CD1c-positive myeloid dendritic cell (primary cell): ENCODE data around the gene BASP1.
"Not testable (repeated sequence)": the region's sequence is repeated elsewhere in the genome, so short reads cannot be mapped to it uniquely, and the experiment has no call there.

Source experiments
- DNase-seq: peaks from one replicate; pipeline ENCODE4 v3.0.0-alpha.2; 2016; ENCODE audit errors: extremely low spot score

The BASP1 gene

GRCh38 chr5:17288570-17288969, 71.1 kb downstream of the BASP1 start:
- DNase-seq: no peak

DNA sequence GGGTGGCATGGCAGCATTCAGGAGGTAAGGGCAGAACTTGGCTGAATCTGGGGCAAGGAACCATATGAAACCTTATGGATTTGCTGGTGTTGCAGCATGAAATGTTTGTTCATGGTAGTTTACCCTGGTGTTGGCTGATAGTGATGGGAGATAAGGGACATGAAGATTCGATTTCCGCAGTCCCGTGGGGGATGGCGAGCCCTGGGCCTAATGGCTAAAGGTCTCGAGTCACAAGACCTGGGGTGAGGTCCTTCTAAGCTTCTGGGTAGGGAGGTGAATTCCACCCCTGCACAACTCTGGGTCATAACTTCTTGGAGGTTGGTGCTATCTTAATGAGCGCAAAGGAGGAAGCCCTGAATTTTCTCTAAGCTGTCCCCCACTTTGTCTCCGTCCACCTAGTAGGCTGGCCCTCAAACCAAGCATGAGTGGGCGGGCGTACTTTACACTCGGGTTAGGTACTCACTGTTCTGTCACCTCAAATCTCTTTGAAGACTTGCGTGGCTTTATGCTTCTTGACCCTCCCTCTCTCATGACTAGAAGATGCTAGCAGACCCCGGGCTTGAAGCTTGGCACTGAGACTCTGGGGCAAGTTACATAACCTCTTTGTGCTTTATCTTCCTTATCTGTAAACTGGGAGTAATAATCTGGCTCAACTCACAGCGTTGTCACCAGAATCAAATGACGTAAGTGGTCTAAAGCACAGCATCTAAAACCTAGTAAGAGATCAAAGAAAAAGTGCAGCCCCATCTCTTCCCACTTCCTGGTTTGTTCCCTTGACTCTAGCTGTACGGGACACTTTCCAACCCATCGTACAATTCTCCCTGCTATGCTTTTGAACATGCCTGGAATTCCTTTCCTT, 72.5 kb downstream of the BASP1 start:
- DNase-seq: no peak

DNA sequence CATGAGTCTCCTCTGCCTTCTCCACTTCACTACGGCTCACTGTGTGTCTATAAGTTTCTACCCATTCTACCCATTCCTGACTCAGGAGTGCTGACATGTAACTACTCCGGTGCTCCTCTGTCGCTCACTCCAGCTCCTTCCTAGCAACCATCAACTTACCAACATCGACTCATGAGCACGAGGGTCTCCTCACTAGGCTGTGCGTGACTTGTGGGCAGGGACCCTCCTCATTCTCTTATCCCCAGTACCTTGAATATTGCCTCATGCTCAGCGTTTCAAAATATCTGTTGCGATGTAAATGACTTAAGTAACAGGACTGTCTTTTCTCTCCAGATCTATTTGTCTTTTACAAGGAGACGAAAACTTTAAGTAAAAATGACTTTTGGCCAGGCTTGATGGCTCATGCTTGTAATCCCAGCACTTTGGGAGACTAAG, 73.1 kb downstream of the BASP1 start:
- no peak for DNase-seq

GRCh38 chr5:17292434-17293015, 75.1 kb downstream of the BASP1 start:
- no peak for DNase-seq

- no peak for DNase-seq
Observed at GRCh38 chr5:17294639-17295311, 77.3 kb downstream of the BASP1 start.

DNA sequence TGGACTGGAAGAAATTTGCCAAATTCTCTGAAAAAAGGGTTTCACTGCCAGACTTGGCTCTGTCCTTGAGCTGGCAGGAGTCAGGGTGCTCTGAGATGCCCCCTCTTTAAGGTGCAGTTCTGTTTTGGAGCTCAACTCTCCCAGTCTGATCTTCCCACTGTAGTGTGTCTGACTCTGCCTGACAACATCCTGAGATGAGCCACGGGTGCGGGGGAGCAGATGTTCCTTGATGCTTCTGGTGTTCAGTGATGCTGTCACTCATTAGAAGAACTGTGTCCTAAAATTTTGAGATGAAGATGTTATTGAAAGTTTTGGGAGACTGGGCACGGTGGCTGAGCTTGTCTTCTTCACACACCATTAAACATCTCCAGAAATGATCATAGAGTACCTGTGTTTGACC, 78.2 kb downstream of the BASP1 start:
- DNase-seq: no peak

DNA sequence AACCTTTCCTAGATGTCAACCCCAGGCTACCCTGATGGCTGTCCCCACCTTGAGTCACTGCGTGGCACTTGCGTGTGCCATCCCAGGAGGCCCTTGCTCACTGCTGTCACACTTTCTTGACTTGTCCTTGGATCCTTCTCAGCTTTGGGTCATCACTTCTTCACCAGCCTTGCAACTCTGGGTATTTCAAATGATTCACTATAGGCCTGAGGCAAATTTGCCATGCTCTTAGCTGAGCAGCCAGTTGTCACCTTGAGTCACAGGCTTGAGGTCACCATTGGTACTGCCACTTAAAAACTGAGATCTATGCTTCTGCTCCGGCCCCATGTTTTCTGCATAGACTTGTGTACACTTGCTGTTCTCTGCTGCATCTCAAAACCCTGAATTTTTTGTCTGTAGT, 84.7 kb downstream of the BASP1 start:
- DNase-seq: no peak

- no peak for DNase-seq
Observed at GRCh38 chr5:17302604-17303003, 85.2 kb downstream of the BASP1 start.

- peak; percentile 44 for DNase-seq
Observed at GRCh38 chr5:17304282-17304681, 86.9 kb downstream of the BASP1 start.

DNA sequence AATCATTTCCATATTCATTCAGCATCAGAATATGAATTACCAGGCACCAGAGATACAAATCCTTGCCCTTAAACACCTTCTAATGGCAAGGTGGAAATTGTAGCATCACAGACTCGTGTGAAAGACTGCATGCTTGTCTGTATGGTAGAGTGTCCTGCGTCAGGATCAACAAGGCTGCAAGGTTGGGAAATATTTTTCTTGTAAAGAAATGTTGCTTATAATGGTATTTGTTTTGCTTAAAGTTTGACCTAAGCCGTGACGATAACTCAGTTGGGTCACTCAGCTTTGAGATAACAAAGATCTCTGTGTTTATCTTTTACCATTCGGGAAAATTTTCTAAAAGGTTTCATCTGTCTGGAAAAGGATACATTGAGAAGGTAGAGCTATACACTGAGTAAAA, 87.6 kb downstream of the BASP1 start:
- DNase-seq: no peak

GRCh38 chr5:17305964-17306725, 88.7 kb downstream of the BASP1 start:
- DNase-seq: no peak

DNA sequence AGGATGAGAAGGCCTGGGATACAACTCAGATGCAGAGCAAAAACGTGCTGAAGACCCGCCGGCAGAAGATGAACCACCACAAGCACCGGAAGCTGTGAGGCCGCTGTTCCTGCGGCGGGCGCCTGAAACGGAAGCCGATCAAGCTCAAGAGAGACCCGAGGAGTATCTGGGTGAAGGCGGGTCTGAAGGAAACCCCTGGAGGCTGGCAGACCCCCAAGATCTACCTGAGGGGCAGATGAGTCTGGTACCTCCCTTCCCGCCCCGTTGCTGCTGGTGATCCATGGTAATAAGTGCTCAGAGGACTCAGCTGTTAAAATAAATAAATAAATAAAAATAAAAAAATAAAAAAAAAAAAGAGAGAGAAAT, 89.3 kb downstream of the BASP1 start:
- no peak for DNase-seq

- DNase-seq: not testable (repeated sequence)
Observed at GRCh38 chr5:17307440-17307839, 90.0 kb downstream of the BASP1 start.

DNA sequence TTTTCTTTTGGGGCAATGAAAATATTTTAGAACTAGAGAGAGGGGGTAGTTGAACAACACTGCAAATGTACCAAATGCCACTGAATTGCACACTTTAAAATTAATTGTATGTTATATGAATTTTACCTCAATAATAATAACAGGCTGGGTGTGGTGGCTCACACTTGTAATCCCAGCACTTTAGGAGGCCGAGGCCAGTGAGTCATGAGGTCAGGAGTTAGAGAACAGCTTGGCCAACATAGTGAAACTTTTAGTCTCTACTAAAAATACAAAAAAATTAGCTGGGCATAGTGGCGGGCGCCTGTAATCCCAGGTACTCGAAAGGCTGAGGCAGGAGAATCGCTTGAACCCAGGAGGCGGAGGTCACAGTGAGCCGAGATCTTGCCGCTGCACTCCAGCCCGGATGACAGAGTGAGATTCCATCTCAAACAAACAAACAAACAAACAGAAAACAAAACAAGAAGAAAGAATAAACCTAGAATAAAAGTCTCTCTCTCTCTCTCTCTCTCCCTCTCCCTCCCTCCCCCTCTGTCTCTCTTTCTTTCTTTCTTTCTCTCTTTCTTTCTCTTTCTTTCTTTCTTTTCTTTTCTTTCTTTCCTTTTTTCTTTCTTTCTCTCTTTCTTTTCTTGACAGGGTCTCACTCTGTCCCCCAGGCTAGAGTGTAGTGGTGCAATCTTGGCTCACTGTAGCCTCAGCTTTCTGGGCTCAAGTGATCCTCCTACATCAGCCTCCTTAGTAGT, 91.1 kb downstream of the BASP1 start:
- no peak for DNase-seq

GRCh38 chr5:17309462-17309861, 92.0 kb downstream of the BASP1 start:
- no peak for DNase-seq

DNA sequence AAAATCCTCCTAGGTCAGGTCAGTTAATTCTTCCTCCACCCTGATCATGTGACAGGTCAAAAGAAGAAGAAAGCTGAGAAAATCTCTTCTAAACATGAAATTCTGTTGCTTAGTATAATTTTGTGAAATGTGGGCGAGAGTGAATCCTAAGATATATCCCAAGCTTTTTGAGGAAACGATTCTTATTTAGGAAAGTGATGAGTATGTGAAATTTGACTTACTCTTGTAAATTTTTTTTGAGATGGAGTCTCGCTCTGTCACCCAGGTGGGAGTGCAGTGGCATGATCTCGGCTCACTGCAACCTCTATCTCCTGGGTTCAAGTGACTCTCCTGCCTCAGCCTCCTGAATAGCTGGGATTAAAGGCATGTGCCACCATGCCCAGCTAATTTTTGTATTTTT, 93.1 kb downstream of the BASP1 start:
- DNase-seq: not testable (repeated sequence)

DNA sequence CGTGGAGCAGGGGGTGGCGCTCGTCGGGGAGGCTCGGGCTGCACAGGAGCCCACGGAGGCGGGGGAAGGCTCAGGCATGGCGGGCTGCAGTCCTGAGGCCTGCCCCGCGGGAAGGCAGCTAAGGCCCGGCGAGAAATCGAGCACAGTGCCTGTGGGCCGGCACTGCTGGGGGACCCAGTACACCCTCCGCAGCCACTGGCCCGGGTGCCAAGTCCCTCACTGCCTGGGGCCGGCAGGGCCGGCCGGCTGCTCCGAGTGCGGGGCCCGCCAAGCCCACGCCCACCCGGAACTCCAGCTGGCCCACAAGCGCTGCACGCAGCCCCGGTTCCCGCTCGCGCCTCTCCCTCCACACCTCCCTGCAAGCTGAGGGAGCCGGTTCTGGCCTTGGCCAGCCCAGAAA, 94.4 kb downstream of the BASP1 start:
- not testable (repeated sequence) for DNase-seq

DNA sequence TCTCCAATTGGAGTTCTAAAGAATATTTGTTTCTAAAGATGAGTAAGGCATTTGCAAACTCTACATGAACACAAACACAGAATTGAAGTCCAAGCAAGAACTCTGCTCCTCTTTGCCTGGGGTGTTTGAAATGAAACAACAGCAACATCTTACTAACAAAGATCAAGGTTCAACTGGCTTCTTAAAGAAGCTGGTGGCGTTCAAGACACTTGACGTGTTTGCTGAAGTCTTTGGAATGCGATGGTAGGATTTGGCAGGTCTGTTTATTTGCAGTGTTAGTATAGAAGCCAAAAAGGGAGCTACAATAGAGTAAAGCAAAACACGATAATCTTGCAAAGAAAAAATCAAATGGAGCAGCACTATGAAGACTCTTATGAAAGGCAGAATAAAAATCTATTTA, 94.9 kb downstream of the BASP1 start:
- no peak for DNase-seq

- DNase-seq: no peak
Observed at GRCh38 chr5:17314907-17315471, 97.6 kb downstream of the BASP1 start.

DNA sequence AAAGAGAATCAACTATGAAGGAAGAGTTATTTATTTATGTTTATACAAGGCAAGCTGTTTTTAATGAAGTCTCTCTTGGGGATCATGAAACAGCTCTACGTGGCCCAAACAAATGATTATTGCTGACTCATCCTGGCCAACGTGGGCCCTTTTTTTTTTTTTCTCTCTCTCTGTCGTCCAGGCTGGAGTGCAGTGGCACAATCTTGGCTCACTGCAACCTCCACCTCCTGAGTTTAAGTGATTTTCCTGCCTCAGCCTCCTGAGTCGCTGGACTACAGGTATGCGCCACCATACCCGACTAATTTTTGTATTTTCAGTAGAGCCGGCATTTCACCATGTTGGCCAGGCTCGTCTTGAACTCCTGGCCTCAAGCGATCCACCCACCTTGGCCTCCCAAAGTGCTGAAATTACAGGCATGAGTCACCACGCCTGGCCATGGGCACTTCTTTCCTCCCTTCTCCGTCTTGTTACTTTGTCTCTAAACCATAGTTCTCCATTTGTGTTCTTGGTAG, 98.3 kb downstream of the BASP1 start:
- peak; percentile 51 for DNase-seq

DNA sequence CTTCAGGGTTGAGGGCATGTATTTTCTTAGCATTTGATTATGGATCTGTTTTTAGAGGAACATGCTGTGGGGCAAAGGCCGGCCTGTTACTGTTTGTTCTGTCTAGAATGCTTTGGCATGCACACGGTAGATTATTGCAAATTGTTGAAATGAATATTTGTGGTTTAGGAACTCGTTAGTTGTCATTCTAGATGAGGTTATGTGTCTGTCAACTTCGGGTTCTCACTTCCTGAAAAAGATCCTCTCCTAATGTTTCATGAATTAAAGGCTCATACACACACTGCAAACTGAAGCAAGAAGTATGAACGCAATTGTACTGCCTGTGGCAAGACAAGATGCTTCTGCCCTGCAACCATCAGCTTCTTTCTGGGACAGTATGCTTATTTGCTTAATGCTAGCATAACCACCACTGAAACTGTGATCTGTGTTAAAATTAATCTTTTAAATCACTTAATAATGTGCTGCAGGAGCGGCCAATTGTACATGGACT, 99.6 kb downstream of the BASP1 start:
- peak; percentile 86 for DNase-seq
